Transverse colon (tissue), 4 donors: ENCODE data around the gene HK2. TPM values are rescaled to one million over a fixed set of nuclear protein-coding genes. Genes with fewer than 3 reads are reported as not detected.
A peak's percentile ranks its signal among the peaks of the same experiment; 100 is the strongest.

ENCODE experiments used
- DNase-seq: peaks from one replicate; pipeline ENCODE4 v3.0.0-alpha.2; 2019
- H3K27ac ChIP-seq, 4 donors: fragments of 200-600 bp; sonication (generic); 2 replicates each; pipeline ENCODE4 v1.5.1; 2016 to 2018; ENCODE audit warnings: inconsistent platforms in 4 of 4
- H3K27me3 ChIP-seq: fragments of 200-600 bp; sonication (generic); 2 replicates; pipeline ENCODE4 v1.5.1; 2017; ENCODE audit warnings: inconsistent platforms
- H3K36me3 ChIP-seq, 4 donors: fragments of 200-600 bp; sonication (generic); 2 replicates each; pipeline ENCODE4 v1.5.1; 2017 to 2019; ENCODE audit warnings: inconsistent platforms in 4 of 4
- H3K4me1 ChIP-seq, 4 donors: fragments of 200-600 bp; sonication (generic); 2 replicates each; pipeline ENCODE4 v1.5.1; 2017 to 2020; ENCODE audit warnings: inconsistent platforms in 4 of 4
- H3K4me3 ChIP-seq, 4 donors: fragments of 200-600 bp; sonication (generic); 1 replicate in 1 of 4; 2 replicates in 3 of 4; pipeline versions ENCODE4 v1.5.1 to v1.6.1; 2017 to 2019; ENCODE audit warnings: inconsistent platforms in 4 of 4
- H3K9me3 ChIP-seq, 2 donors: fragments of 200-600 bp; sonication (generic); 2 replicates each; pipeline ENCODE4 v1.5.1; 2017 to 2019; ENCODE audit warnings: inconsistent platforms in 2 of 2
- EP300 ChIP-seq: sonication (generic); formaldehyde crosslinking; IDR thresholded peaks from one replicate; pipeline ENCODE4 v1.6.1; 2017; ENCODE audit warnings: antibody characterized with exemption, low read depth
- POLR2A ChIP-seq: fragments of 450-650 bp; IDR thresholded peaks from one replicate; pipeline ENCODE4 v1.6.1; 2016; ENCODE audit warnings: antibody characterized with exemption, mild to moderate bottlenecking, moderate library complexity
- POLR2AphosphoS5 ChIP-seq, 3 donors: sonication (generic); formaldehyde crosslinking; IDR thresholded peaks; one replicate each; pipeline ENCODE4 v1.6.1; 2016; ENCODE audit warnings: antibody characterized with exemption in 3 of 3
- WGBS, 2 donors: methylation state at CpG; one replicate each; pipeline ENCODE4 v1.1.5; 2018; ENCODE audit warnings: low coverage in 1 of 2; 5-methylcytosine and 5-hydroxymethylcytosine counted together
- in situ Hi-C, 4 donors: fragments of 200-750 bp; cut with MboI; loops; one replicate each; pipeline versions ENCODE4 v1.15.0 to v1.15.1; 2017; ENCODE audit warnings: low sequenced_read_pairs in 3 of 4, low pct_ligation_motif_present in 1 of 4, low pct_unique_long_range_greater_than_20kb in 1 of 4
- intact Hi-C: fragments of 100-400 bp; cut with DNase I; formaldehyde crosslinking; loops from one replicate; pipeline ENCODE4 v1.15.1; 2023; ENCODE audit warnings: low total_unique reads
- total RNA-seq, 4 donors: library from RNA; depleted of rRNA; stranded (reverse); fragments of >200 nt; gene quantifications; one replicate each; pipeline ENCODE4 v1.1.0, GENCODE V29; 2016
- TF ChIP-seq, protein P1 (sequence below), 5 experiments: fragments of 200-600 bp in 3 of 5; fragments of 450-650 bp in 2 of 5; sonication (generic) in 3 of 5; IDR thresholded peaks; 1 replicate in 2 of 5; 2 replicates in 3 of 5; pipeline ENCODE4 v1.5.1; 2016 to 2017; ENCODE audit warnings: antibody characterized with exemption in 5 of 5, inconsistent platforms in 3 of 5, mild to moderate bottlenecking in 2 of 5, moderate library complexity in 1 of 5

Gene HK2
- total RNA-seq, 4 donors from 2014 or later: 104 to 175 (median 131) TPM

DNA sequence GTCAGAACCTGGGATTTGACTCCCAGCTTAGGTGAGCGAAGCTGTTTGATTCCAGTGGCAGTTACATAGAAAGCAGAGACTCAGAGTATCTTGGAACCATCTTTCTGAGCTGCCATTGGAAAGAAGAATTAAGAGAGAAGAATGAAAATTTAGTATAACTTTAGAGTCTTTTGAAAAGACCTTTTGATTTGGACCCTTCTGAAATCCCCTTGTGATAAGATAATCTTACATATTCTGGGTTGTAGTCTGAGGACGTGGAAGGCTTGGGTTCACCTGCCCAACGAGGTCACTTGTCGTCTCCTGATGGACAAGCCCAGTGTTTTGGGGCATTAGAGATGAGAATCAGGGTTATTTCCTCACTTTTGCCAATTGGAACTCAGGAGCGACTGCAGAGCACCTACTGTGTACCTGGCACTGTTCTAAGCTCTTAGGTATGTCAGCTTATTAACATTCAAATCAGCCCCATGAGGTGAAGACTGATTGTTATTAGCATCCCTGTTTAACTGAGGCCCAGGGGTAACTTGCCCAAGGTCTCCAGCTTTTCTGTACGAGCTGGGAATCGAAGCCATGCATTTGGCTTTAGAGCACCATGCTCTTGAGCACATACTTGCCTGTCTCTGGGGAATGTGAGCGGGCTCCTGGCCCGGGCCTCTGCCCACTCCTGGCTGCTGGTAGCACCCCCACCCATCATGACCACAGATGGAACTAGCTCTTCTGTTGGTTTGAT is 2.9 kb downstream of the HK2 start:
- 60 to 78% methylated on average over 1 to 9 of the region's 9 CpGs for WGBS, 2 donors
- intact Hi-C loops: no loop called here
- Histone ChIP-seq H3K9me3 (no peaks in the 10 kb centered on the region), H3K27ac (peak overlapping the region in 3 of 4 donors; percentile 31 to 82 (median 79)), H3K36me3 (no peaks in the 10 kb centered on the region), H3K27me3 (peaks cover 5% of the 10 kb centered on the region), H3K4me3 (peak overlapping the region in 1 of 4 donors; percentile 81), H3K4me1 (peaks cover 0 to 59% (median 12%) of the 10 kb centered on the region in 4 donors)
- in situ Hi-C loops: no loop called here
- DNase-seq: no peak
- TF ChIP-seq POLR2A (no peak), EP300 (no peak), POLR2AphosphoS5 (IDR thresholded peaks at IDR 0.05) (peak in 1 of 3 donors; percentile 14)
- TF ChIP-seq, protein P1, sequence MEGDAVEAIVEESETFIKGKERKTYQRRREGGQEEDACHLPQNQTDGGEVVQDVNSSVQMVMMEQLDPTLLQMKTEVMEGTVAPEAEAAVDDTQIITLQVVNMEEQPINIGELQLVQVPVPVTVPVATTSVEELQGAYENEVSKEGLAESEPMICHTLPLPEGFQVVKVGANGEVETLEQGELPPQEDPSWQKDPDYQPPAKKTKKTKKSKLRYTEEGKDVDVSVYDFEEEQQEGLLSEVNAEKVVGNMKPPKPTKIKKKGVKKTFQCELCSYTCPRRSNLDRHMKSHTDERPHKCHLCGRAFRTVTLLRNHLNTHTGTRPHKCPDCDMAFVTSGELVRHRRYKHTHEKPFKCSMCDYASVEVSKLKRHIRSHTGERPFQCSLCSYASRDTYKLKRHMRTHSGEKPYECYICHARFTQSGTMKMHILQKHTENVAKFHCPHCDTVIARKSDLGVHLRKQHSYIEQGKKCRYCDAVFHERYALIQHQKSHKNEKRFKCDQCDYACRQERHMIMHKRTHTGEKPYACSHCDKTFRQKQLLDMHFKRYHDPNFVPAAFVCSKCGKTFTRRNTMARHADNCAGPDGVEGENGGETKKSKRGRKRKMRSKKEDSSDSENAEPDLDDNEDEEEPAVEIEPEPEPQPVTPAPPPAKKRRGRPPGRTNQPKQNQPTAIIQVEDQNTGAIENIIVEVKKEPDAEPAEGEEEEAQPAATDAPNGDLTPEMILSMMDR (IDR thresholded peaks at IDR 0.05): peak in 1 of 5 experiments; percentile 2

DNA sequence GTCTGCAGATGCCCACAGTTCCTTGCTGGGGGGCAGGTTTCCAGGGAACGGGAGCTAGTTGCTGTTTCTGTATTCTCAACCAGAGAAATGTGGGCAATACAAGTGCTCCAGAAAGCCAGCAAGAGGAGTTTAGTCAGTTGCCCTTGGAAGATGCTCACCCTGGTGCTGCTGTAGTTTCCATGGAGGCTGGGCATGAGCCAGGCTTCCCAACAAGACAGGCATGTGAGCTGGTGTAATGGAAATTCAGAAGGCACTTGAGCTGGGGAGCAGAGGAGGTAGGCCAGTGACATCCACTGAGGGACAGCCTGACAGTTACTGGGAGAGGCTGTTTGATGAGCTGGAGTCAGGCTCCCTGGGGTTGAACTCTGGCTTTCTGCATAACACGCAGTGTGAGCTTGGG is 7.7 kb downstream of the HK2 start:
- no peaks in the 10 kb centered on the region for H3K36me3 ChIP-seq
- no peak overlapping the region for H3K4me3 ChIP-seq
- peaks cover 28 to 86% (median 45%) of the 10 kb centered on the region in 4 donors for H3K4me1 ChIP-seq
- 77 to 91% methylated on average over 1 to 2 of the region's 2 CpGs for WGBS, 2 donors
- intact Hi-C loops: no loop called here
- peak overlapping the region in 2 of 4 donors; percentile 3 to 83 for H3K27ac ChIP-seq
- H3K27me3 ChIP-seq: no peaks in the 10 kb centered on the region
- no peak for DNase-seq
- in situ Hi-C loops: no loop called here
- TF ChIP-seq POLR2A (no peak), POLR2AphosphoS5 (IDR thresholded peaks at IDR 0.05) (no peak), EP300 (no peak)
- TF ChIP-seq, protein P1 (IDR thresholded peaks at IDR 0.05): no peak
- H3K9me3 ChIP-seq: no peaks in the 10 kb centered on the region

DNA sequence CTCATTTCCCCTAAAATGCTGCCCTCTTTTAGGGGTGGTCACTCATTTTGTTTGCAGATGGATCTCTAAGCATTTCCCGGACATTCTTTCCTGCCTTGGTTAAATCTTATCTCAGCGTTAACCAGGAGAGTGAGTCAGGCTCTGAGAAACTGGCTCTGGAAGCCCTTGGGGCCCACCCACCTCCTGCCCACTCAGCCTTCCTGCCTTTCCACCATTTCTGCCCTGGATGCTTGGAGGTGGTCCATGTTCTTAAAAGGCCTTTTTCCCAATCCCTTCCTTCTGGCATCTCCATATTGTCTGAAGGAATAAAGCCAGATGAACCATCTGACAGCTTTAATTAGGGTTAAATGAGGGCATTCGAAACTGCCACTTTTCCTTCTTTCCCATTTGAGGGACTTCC is 9.5 kb downstream of the HK2 start:
- H3K27ac ChIP-seq: peak overlapping the region; percentile 79 to 86 (median 84)
- H3K4me3 ChIP-seq: no peak overlapping the region
- DNase-seq: no peak
- H3K4me1 ChIP-seq: peaks cover 29 to 90% (median 43%) of the 10 kb centered on the region in 4 donors
- 20 to 49% methylated on average over 1 to 3 of the region's 3 CpGs for WGBS, 2 donors
- intact Hi-C loops (no loop called here), in situ Hi-C loops (no loop called here)
- H3K27me3 ChIP-seq: no peaks in the 10 kb centered on the region
- no peaks in the 10 kb centered on the region for H3K9me3 ChIP-seq
- no peaks in the 10 kb centered on the region for H3K36me3 ChIP-seq
- TF ChIP-seq, protein P1 (IDR thresholded peaks at IDR 0.05): no peak
- TF ChIP-seq POLR2A: peak; percentile 4

GRCh38 chr2:74843899-74844298 is 10.0 kb downstream of the HK2 start:
- in situ Hi-C loops: no loop called here
- intact Hi-C loops: no loop called here
- peak overlapping the region; percentile 79 to 86 (median 84) for H3K27ac ChIP-seq
- no peaks in the 10 kb centered on the region for H3K27me3 ChIP-seq
- no peak for TF ChIP-seq EP300
- TF ChIP-seq, protein P1 (IDR thresholded peaks at IDR 0.05): no peak
- TF ChIP-seq POLR2A: no peak
- peak; percentile 24 to 79 (median 76) for TF ChIP-seq POLR2AphosphoS5 (IDR thresholded peaks at IDR 0.05)
- H3K4me3 ChIP-seq: no peak overlapping the region
- H3K36me3 ChIP-seq: no peaks in the 10 kb centered on the region
- DNase-seq: peak; percentile 59
- peaks cover 31 to 93% (median 47%) of the 10 kb centered on the region in 4 donors for H3K4me1 ChIP-seq
- no peaks in the 10 kb centered on the region for H3K9me3 ChIP-seq
